Stomach (tissue), 9 donors: ENCODE measurements around the gene PTBP3. TPM values are rescaled to one million over a fixed set of nuclear protein-coding genes. Genes with fewer than 3 reads are reported as not detected.
"Not testable (repeated sequence)": the region's sequence is repeated elsewhere in the genome, so short reads cannot be mapped to it uniquely, and the experiment has no call there.

Experiments
- DNase-seq, 2 donors: peaks; one replicate each; pipeline versions ENCODE4 v3.0.0 to v3.0.0-alpha.2; 2013 to 2019
- H3K27ac ChIP-seq, 5 donors: fragments of 200-600 bp in 4 of 5; sonication (generic) in 4 of 5; one replicate each; pipeline ENCODE4 v1.5.1; 2013 to 2019; ENCODE audit warnings: mild to moderate bottlenecking in 1 of 5, moderate library complexity in 1 of 5
- H3K27me3 ChIP-seq, 3 donors: fragments of 200-600 bp; sonication (generic); one replicate each; pipeline ENCODE4 v1.5.1; 2017 to 2019; ENCODE audit warnings: mixed run types in 1 of 3
- H3K36me3 ChIP-seq, 4 donors: fragments of 200-600 bp; sonication (generic); 1 replicate in 3 of 4; 2 replicates in 1 of 4; pipeline ENCODE4 v1.5.1; 2016 to 2019
- H3K4me1 ChIP-seq, 4 donors: fragments of 200-600 bp; sonication (generic); one replicate each; pipeline ENCODE4 v1.5.1; 2016 to 2019
- H3K4me3 ChIP-seq, 4 donors: fragments of 200-600 bp; sonication (generic) in 3 of 4; one replicate each; pipeline ENCODE4 v1.5.1; 2016 to 2019; ENCODE audit warnings: mild to moderate bottlenecking in 1 of 4
- H3K9me3 ChIP-seq, 4 donors: fragments of 200-600 bp; sonication (generic); one replicate each; pipeline ENCODE4 v1.5.1; 2016 to 2019
- EP300 ChIP-seq: sonication (generic); formaldehyde crosslinking; IDR thresholded peaks from one replicate; pipeline ENCODE4 v1.6.1; 2017; ENCODE audit warnings: antibody characterized with exemption
- POLR2A ChIP-seq, 4 donors: fragments of 450-650 bp; IDR thresholded peaks; one replicate each; pipeline ENCODE4 v1.6.1; 2016; ENCODE audit warnings: antibody characterized with exemption in 4 of 4, control low read depth in 2 of 4, mild to moderate bottlenecking in 1 of 4, moderate library complexity in 1 of 4
- POLR2AphosphoS5 ChIP-seq, 3 donors: sonication (generic); formaldehyde crosslinking; IDR thresholded peaks; one replicate each; pipeline ENCODE4 v1.6.1; 2016; ENCODE audit warnings: antibody characterized with exemption in 3 of 3
- WGBS, 5 donors: extraction: QIAGEN DNeasy Blood & Tissue Kit in 3 of 5; methylation state at CpG; one replicate each; pipeline versions ENCODE4 v1.1.5 to v1.1.7; 2013 to 2018; 5-methylcytosine and 5-hydroxymethylcytosine counted together
- intact Hi-C: fragments of 100-400 bp; cut with DNase I; formaldehyde crosslinking; loops from one replicate; pipeline ENCODE4 v1.15.1; 2023; ENCODE audit warnings: low total_unique reads
- polyA plus RNA-seq, 3 donors: library from polyadenylated mRNA; stranded (reverse); fragments of 200-250 nt; gene quantifications; one replicate each; pipeline ENCODE4 v1.2.3, GENCODE V29; 2013
- total RNA-seq, 5 donors: library from RNA; depleted of rRNA; stranded (reverse); fragments of >200 nt; gene quantifications; one replicate each; pipeline versions ENCODE4 v1.1.0 to v1.2.3, GENCODE V29; 2014 to 2016
- TF ChIP-seq, protein P1 (sequence below), 7 experiments: fragments of 450-650 bp in 4 of 7; fragments of 200-600 bp in 3 of 7; sonication (generic) in 3 of 7; IDR thresholded peaks; one replicate each; pipeline ENCODE4 v1.5.1; 2016 to 2019; ENCODE audit warnings: antibody characterized with exemption in 7 of 7, control low read depth in 2 of 7, mild to moderate bottlenecking in 1 of 7
- donor health status: healthy with polysubstance abuse.
- donor health status: Bipolar disorder and iron deficiency.
- donor health status: healthy.

PTBP3 gene
- total and polyA plus RNA-seq, 8 donors = 11.7 to 90.7 (median 24.1) TPM

DNA sequence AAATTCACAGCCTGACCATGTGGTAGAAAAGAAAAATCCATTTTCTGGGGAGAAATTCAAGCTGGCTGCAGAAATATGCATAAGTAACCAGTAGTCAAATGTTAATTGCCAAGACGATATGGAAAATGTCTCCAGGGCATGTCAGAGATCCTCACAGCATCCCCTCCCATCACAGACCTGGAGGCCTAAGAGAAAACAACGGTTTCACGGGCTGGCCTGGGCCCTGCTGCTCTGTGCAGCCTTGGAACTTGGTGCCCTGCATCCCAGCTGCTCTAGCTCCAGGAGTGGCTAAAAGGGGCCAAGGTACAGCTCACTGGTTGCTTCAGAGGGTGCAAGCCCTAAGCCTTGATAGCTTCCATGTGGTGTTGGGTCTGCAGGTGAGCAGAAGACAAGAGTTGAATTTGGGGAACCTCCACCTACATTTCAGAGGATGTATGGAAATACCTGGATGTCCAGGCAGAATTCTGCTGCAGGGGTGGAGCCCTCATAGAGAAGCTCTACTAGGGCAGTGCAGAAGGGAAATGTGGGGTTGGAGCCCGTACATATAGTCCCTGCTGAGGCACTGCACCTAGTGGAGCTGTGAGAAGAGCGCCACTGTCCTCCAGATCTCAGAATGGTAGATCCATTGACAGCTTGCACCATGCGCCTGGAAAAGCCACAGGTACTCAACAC, 49.7 kb downstream of the PTBP3 start:
- Histone ChIP-seq H3K4me3 (no peak overlapping the region), H3K27ac (no peak overlapping the region), H3K27me3 (no peaks in the 10 kb centered on the region), H3K9me3 (peaks cover 5 to 16% (median 11%) of the 10 kb centered on the region in 4 donors), H3K4me1 (peaks cover 5 to 20% (median 9%) of the 10 kb centered on the region in 4 donors), H3K36me3 (peaks cover 0 to 18% (median 12%) of the 10 kb centered on the region in 4 donors)
- intact Hi-C loops = no loop called here
- WGBS, 5 donors = 96 to 99% (median 97%) methylated on average over 6 of the region's 6 CpGs
- no peak for DNase-seq
- no peak for TF ChIP-seq POLR2AphosphoS5 (IDR thresholded peaks at IDR 0.05)
- TF ChIP-seq EP300 = no peak
- TF ChIP-seq, protein P1, sequence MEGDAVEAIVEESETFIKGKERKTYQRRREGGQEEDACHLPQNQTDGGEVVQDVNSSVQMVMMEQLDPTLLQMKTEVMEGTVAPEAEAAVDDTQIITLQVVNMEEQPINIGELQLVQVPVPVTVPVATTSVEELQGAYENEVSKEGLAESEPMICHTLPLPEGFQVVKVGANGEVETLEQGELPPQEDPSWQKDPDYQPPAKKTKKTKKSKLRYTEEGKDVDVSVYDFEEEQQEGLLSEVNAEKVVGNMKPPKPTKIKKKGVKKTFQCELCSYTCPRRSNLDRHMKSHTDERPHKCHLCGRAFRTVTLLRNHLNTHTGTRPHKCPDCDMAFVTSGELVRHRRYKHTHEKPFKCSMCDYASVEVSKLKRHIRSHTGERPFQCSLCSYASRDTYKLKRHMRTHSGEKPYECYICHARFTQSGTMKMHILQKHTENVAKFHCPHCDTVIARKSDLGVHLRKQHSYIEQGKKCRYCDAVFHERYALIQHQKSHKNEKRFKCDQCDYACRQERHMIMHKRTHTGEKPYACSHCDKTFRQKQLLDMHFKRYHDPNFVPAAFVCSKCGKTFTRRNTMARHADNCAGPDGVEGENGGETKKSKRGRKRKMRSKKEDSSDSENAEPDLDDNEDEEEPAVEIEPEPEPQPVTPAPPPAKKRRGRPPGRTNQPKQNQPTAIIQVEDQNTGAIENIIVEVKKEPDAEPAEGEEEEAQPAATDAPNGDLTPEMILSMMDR (IDR thresholded peaks at IDR 0.05) = no peak
- no peak for TF ChIP-seq POLR2A (IDR thresholded peaks at IDR 0.05)

DNA sequence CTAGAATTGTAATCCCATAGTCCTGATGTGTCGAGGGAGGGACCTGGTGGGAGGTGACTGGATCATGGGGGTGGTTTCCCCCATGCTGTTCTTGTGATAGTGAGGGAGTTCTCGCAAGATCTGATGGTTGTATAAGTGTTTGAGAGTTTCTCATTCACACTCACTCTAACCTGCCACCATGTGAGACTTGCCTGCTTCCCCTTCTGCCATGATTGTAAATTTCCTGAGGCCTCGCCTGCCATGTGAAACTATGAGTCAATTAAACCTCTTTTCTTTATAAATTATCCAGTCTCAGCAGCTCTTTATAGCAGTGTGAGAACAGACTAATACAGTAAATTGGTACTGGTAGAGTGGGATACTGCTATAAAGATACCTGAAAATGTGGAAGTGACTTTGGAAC, 50.6 kb downstream of the PTBP3 start:
- H3K27me3 ChIP-seq, DNase-seq, intact Hi-C loops, H3K4me3 ChIP-seq, H3K27ac ChIP-seq: not testable (repeated sequence)
- peaks cover 0 to 18% (median 12%) of the 10 kb centered on the region in 4 donors for H3K36me3 ChIP-seq
- peaks cover 0 to 22% (median 9%) of the 10 kb centered on the region in 4 donors for H3K4me1 ChIP-seq
- 91 to 98% (median 94%) methylated on average over 3 of the region's 3 CpGs for WGBS, 5 donors
- peaks cover 5 to 16% (median 11%) of the 10 kb centered on the region in 4 donors for H3K9me3 ChIP-seq

DNA sequence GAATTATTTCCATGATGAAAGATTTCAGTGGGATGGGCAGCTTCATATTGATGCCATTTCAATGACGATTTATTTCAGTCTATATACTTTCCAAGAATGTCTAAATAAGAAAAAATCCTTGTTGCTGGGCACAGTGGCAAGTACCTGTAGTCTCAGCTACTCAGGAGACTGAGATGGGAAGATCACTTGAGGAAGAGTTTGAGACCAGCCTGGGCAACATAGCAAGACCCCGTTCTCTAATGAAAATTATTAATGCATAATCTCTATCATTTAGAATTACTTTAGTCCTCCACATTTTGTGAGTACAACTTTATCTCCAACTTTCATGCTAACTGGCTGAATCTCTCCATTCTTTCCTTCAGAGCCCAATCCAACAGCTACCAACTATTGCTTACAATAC, 52.5 kb downstream of the PTBP3 start:
- H3K9me3 ChIP-seq = peaks cover 5 to 16% (median 11%) of the 10 kb centered on the region in 4 donors
- intact Hi-C loops = no loop called here
- TF ChIP-seq EP300 (no peak), POLR2A (IDR thresholded peaks at IDR 0.05) (no peak), POLR2AphosphoS5 (IDR thresholded peaks at IDR 0.05) (no peak)
- TF ChIP-seq, protein P1 (IDR thresholded peaks at IDR 0.05) = no peak
- peaks cover 0 to 18% (median 12%) of the 10 kb centered on the region in 4 donors for H3K36me3 ChIP-seq
- 93 to 97% (median 96%) methylated on average over 2 of the region's 2 CpGs for WGBS, 5 donors
- H3K27me3 ChIP-seq = no peaks in the 10 kb centered on the region
- no peak overlapping the region for H3K4me3 ChIP-seq
- DNase-seq = no peak
- H3K27ac ChIP-seq = no peak overlapping the region
- H3K4me1 ChIP-seq = peaks cover 0 to 18% (median 6%) of the 10 kb centered on the region in 4 donors

DNA sequence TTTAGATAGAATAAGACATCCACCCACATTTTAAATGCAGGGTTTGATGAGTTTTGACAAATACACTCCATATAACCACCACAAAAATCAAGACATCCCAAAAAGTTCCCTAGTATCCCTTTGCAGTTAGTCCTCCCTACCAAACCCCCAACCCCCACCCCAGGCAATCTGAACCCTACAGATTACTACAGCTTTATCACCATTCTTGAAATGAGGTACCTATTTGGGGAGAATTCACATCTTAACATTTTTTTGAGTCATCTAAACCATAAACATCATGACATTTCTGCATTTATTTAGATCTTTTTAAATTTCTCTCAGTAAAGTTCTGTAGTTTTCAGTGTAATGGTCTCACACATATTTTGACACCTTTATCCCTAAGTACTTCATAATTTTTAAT, 53.9 kb downstream of the PTBP3 start:
- H3K4me3 ChIP-seq = no peak overlapping the region
- no peaks in the 10 kb centered on the region for H3K27me3 ChIP-seq
- intact Hi-C loops = no loop called here
- no peak for DNase-seq
- peaks cover 5 to 13% (median 11%) of the 10 kb centered on the region in 4 donors for H3K9me3 ChIP-seq
- H3K27ac ChIP-seq = no peak overlapping the region
- H3K36me3 ChIP-seq = peaks cover 0 to 14% (median 11%) of the 10 kb centered on the region in 4 donors
- TF ChIP-seq POLR2AphosphoS5 (IDR thresholded peaks at IDR 0.05) (no peak), EP300 (no peak), POLR2A (IDR thresholded peaks at IDR 0.05) (no peak)
- TF ChIP-seq, protein P1 (IDR thresholded peaks at IDR 0.05) = no peak
- H3K4me1 ChIP-seq = peaks cover 0 to 18% (median 8%) of the 10 kb centered on the region in 4 donors

DNA sequence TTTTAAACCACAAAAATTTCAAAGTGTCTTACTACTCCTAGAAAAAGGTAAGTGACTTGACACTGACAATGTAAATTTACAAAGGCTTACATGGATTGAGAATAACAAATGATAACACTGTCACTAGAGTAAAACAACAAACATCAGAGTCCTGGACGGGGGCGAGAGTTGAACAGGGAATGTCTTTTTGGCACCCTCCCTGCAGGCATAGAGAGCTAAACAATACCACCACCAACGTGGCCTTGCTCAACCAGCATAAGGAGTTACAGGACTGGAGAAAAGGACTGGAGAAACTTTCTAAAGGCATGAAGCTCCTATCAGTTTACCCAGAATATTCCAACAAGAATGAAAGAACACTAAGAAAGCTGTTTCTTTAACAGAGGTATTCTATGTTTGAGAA, 55.3 kb downstream of the PTBP3 start:
- WGBS, 5 donors = 20 to 42% (median 36%) methylated on average over 3 of the region's 3 CpGs
- intact Hi-C loops = no loop called here
- H3K36me3 ChIP-seq = peaks cover 0 to under 1% (median 0%) of the 10 kb centered on the region in 4 donors

More for the DNA sequence above, 55.3 kb downstream of the PTBP3 start:
- TF ChIP-seq POLR2AphosphoS5 (IDR thresholded peaks at IDR 0.05) = no peak
- TF ChIP-seq POLR2A (IDR thresholded peaks at IDR 0.05) = no peak
- TF ChIP-seq, protein P1 (IDR thresholded peaks at IDR 0.05) = no peak
- TF ChIP-seq EP300 = no peak
- H3K27me3 ChIP-seq = no peaks in the 10 kb centered on the region
- H3K27ac ChIP-seq = no peak overlapping the region
- H3K4me1 ChIP-seq = peaks cover 0 to 27% (median 12%) of the 10 kb centered on the region in 4 donors
- no peak overlapping the region for H3K4me3 ChIP-seq
- DNase-seq = no peak
- no peaks in the 10 kb centered on the region for H3K9me3 ChIP-seq
